K562 (cell line): ENCODE measurements around the gene OLIG1. TPM values are rescaled to one million over a fixed set of nuclear protein-coding genes. Genes with fewer than 3 reads are reported as not detected.

Experiments used
- ATAC-seq: fragments of 200-7000 bp; cut with Tn5 transposase; 3 replicates; pipeline ENCODE4 v1.9.1; 2020; ENCODE audit warnings: moderate library complexity
- BruUV-seq: library from RNA; stranded (reverse); fragments of 400-500 nt; replicated peaks from 2 replicates; lab custom pipeline; 2021; lab: Mats Ljungman, UMichigan
- CTCF ChIA-PET: fragments of 300-600 bp; formaldehyde crosslinking; extraction: SDS; loops from one replicate; lab custom pipeline; 2021; ENCODE audit warnings: low intra/inter-chr PET ratio; lab: Yijun Ruan, JAX
- POLR2A ChIA-PET: fragments of 300-600, 350-650 bp; sonication (Branson Sonifier 250); formaldehyde crosslinking; extraction: SDS; loops from one replicate; lab custom pipeline; 2021; ENCODE audit warnings: antibody characterized with exemption, inconsistent platforms; lab: Yijun Ruan, JAX
- DNase-seq, 4 experiments: peaks; one replicate each; pipeline versions ENCODE4 v3.0.0 to v3.0.0-alpha.2; 2011 to 2018; ENCODE audit warnings: low spot score in 3 of 4, mixed read lengths in 3 of 4; ENCODE audit errors: extremely low read depth in 1 of 4
- FAIRE-seq: peaks from 2 replicates; lab custom pipeline; 2011; peaks lifted over from hg19 to GRCh38; lab: Jason Lieb, UNC
- H2AFZ ChIP-seq: 2 replicates; pipeline ENCODE4 v1.6.0; 2011; ENCODE audit warnings: low read depth, low read length, control low read depth, inconsistent platforms
- H3K27ac ChIP-seq: fragments of 200-600 bp; 3 replicates; pipeline ENCODE4 v1.8.0; 2011; ENCODE audit warnings: low read depth, mild to moderate bottlenecking, control low read depth, inconsistent platforms, low read length, moderate library complexity, mixed read lengths; ENCODE audit errors: extremely low read depth
- H3K27me3 ChIP-seq, 2 experiments: fragments of 300-600 bp in 1 of 2; 2 replicates in 1 of 2; 3 replicates in 1 of 2; pipeline versions ENCODE4 v1.6.0 to v1.8.0; 2011; ENCODE audit warnings: inconsistent platforms in 2 of 2, low read length in 2 of 2, mild to moderate bottlenecking in 1 of 2, mixed read lengths in 1 of 2, moderate library complexity in 1 of 2; ENCODE audit not compliant: control insufficient read depth in 2 of 2, insufficient read depth in 2 of 2
- H3K36me3 ChIP-seq: fragments of 300-600 bp; 3 replicates; pipeline ENCODE4 v1.8.0; 2011; ENCODE audit warnings: mild to moderate bottlenecking, low read length, inconsistent platforms; ENCODE audit not compliant: control insufficient read depth, insufficient read depth
- H3K4me1 ChIP-seq, 2 experiments: fragments of 200-600 bp in 1 of 2; replicated peaks in 1 of 2; 2 replicates in 1 of 2; 3 replicates in 1 of 2; pipeline versions ENCODE4 v1.5.1 to v1.8.0; 2011; ENCODE audit warnings: inconsistent platforms in 2 of 2, low read length in 2 of 2, mild to moderate bottlenecking in 1 of 2, mixed read lengths in 1 of 2, moderate library complexity in 1 of 2; ENCODE audit not compliant: control insufficient read depth in 2 of 2, insufficient read depth in 2 of 2
- H3K4me2 ChIP-seq: 2 replicates; pipeline ENCODE4 v1.6.1; 2011; ENCODE audit warnings: low read length, control low read depth, inconsistent platforms, mixed read lengths; ENCODE audit not compliant: insufficient read depth
- H3K4me3 ChIP-seq: fragments of 200-600 bp; sonication (generic), shearing (Covaris generic); 2 replicates; pipeline ENCODE4 v1.5.1; 2016; ENCODE audit warnings: control low read depth, inconsistent platforms
- H3K79me2 ChIP-seq: fragments of 200-600 bp; 3 replicates; pipeline ENCODE4 v1.8.0; 2011; ENCODE audit warnings: low read length, inconsistent platforms; ENCODE audit not compliant: control insufficient read depth, insufficient read depth
- H3K9ac ChIP-seq, 2 experiments: 2 replicates each; pipeline versions ENCODE4 v1.6.0 to v1.6.1; 2011; ENCODE audit warnings: low read depth in 2 of 2, low read length in 2 of 2, control low read depth in 1 of 2, inconsistent platforms in 1 of 2, mild to moderate bottlenecking in 1 of 2, mixed read lengths in 1 of 2; ENCODE audit not compliant: insufficient read depth in 1 of 2
- H3K9me1 ChIP-seq: one replicate; pipeline ENCODE4 v1.6.0; 2011; ENCODE audit warnings: inconsistent platforms, mild to moderate bottlenecking, low read length, moderate library complexity; ENCODE audit not compliant: control insufficient read depth, insufficient read depth
- H3K9me3 ChIP-seq: replicated peaks from 2 replicates; pipeline ENCODE4 v1.5.1; 2011; ENCODE audit warnings: low read depth, low read length, inconsistent platforms; ENCODE audit not compliant: control insufficient read depth, insufficient read depth
- H4K20me1 ChIP-seq: replicated peaks from 2 replicates; pipeline ENCODE4 v1.6.1; 2011; ENCODE audit warnings: low read length, inconsistent platforms, mixed read lengths; ENCODE audit not compliant: control insufficient read depth, insufficient read depth
- NFXL1 ChIP-seq: fragments of 450-650 bp; formaldehyde crosslinking; IDR thresholded peaks from 2 replicates; pipeline ENCODE4 v1.4.0; 2021; ENCODE audit warnings: mild to moderate bottlenecking
- ZNF12 ChIP-seq: sonication (generic); formaldehyde crosslinking; IDR thresholded peaks from 2 replicates; pipeline ENCODE4 v1.4.0; 2020; ENCODE audit warnings: mild to moderate bottlenecking, missing genetic modification reagents
- WGBS: fragments of 100-300 bp; shearing (Covaris generic); methylation state at CpG from one replicate; pipeline ENCODE4 v1.1.6; 2016; ENCODE audit warnings: low coverage, mixed read lengths; ENCODE audit not compliant: insufficient coverage; ENCODE audit errors: missing lambda C conversion rate; 5-methylcytosine and 5-hydroxymethylcytosine counted together
- in situ Hi-C: fragments of 300-500 bp; cut with MboI; formaldehyde crosslinking; loops from 4 replicates; pipeline ENCODE4 v1.15.0; 2018; ENCODE audit warnings: inconsistent platforms, mixed read lengths
- intact Hi-C: fragments of 100-400 bp; cut with micrococcal nuclease; formaldehyde crosslinking; loops from 2 replicates; pipeline ENCODE4 v1.14.2; 2022
- polyA plus RNA-seq, 8 experiments: library from polyadenylated mRNA; depleted of rRNA in 4 of 8; stranded (reverse) in 5 of 8; unstranded in 3 of 8; fragments of >200 nt; fragmentation: Nextera tagmentation in 2 of 8; fragmentation: Illumina TruSeq in 1 of 8; extraction: Ambion mirVana in 2 of 8; extraction: Trizol in 1 of 8; gene quantifications; 2 replicates each; pipeline versions ENCODE4 v1.2.1 to v1.2.3, GENCODE V29; 2011 to 2014; ENCODE audit warnings: inconsistent platforms in 1 of 8, missing spikeins in 1 of 8
- total RNA-seq, 7 experiments: library from RNA; depleted of rRNA in 6 of 7; stranded (reverse); fragments of >200 nt in 6 of 7; fragmentation: Illumina TruSeq in 2 of 7; extraction: Trizol in 2 of 7; gene quantifications; 2 replicates each; pipeline versions ENCODE4 v1.2.1 to v1.2.3, GENCODE V29; 2011 to 2021; ENCODE audit warnings: low replicate concordance in 1 of 7
- TF ChIP-seq, protein P1 (sequence below): sonication (generic); formaldehyde crosslinking; IDR thresholded peaks from 2 replicates; pipeline ENCODE4 v1.8.0; 2023; ENCODE audit warnings: missing genetic modification reagents, mild to moderate bottlenecking, borderline replicate concordance

Gene OLIG1
- total and polyA plus RNA-seq, 9 of the 15 experiments (the other 6 are each of a cell fraction or from before 2014, with no cell fraction given) = not detected

DNA sequence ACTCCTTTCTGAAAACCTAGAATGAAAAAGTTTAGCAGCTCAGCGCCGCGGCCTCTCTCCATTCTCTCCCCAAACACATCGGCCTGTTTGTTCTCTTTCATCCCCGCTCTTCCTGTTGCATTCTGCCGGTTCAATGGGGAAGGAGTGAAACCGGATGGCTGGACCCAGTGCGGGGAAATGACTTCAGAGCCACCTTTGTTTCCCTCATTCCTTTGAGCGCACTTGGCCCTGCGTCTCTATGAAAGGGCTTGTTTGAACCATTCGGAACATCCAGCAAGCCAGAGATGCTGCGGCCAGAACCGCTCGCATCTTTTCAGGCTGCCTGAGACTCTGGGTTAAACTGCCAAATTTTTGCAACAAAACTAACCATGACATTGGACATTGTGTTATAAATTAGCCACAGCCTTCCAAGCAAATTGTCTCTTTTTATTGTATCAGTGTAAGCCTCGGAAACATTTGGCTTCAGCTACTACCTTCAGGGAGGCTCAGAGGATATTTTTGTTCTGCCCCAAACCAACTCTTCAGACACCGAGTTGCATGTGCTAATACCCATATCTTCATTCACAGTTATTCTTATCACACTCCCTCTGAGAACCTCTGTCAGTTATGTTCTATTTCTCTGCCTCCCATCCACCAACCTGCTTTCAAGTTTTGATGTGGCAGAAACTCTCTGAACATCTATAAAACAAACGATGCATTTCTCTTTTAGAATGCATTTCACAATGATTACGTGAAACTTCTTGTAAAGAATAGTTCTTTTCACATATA is 5.1 kb upstream of the OLIG1 start:
- peaks cover 4% of the 10 kb centered on the region for H3K9me1 ChIP-seq
- 3% methylated on average over 18 of the region's 18 CpGs for WGBS
- BruUV-seq = no TSS peak
- peaks cover 0 to 6% of the 10 kb centered on the region in 2 experiments; a peak in 2 of 5 replicates for H3K4me1 ChIP-seq
- H3K9me3 ChIP-seq = 0 out of 2 replicates have a peak, but pooled peaks cover 1% of the 10 kb centered on the region
- no peak overlapping the region for H3K4me3 ChIP-seq
- H2AFZ ChIP-seq = no peak overlapping the region
- H3K4me2 ChIP-seq = no peak overlapping the region
- H3K9ac ChIP-seq = no peak overlapping the region
- ATAC-seq (no peak; the same call in 1 of the 3 replicates), FAIRE-seq (no peak), DNase-seq (no peak)
- ChIA-PET CTCF (no interaction called here), POLR2A (interaction anchor here (1.2 kb wide), 1 partner anchor 9 kb away, joined by 3 read pairs; no protein-coding TSS in a partner anchor)
- H4K20me1 ChIP-seq = no peaks in the 10 kb centered on the region; the same call in 1 of the 2 replicates
- no peaks in the 10 kb centered on the region for H3K36me3 ChIP-seq
- no peaks in the 10 kb centered on the region for H3K79me2 ChIP-seq
- intact Hi-C loops (no loop called here), in situ Hi-C loops (no loop called here)
- peaks cover 34 to 49% of the 10 kb centered on the region in 2 experiments; a peak in 4 of 5 replicates for H3K27me3 ChIP-seq
- no peak for TF ChIP-seq ZNF12
- TF ChIP-seq, protein P1, sequence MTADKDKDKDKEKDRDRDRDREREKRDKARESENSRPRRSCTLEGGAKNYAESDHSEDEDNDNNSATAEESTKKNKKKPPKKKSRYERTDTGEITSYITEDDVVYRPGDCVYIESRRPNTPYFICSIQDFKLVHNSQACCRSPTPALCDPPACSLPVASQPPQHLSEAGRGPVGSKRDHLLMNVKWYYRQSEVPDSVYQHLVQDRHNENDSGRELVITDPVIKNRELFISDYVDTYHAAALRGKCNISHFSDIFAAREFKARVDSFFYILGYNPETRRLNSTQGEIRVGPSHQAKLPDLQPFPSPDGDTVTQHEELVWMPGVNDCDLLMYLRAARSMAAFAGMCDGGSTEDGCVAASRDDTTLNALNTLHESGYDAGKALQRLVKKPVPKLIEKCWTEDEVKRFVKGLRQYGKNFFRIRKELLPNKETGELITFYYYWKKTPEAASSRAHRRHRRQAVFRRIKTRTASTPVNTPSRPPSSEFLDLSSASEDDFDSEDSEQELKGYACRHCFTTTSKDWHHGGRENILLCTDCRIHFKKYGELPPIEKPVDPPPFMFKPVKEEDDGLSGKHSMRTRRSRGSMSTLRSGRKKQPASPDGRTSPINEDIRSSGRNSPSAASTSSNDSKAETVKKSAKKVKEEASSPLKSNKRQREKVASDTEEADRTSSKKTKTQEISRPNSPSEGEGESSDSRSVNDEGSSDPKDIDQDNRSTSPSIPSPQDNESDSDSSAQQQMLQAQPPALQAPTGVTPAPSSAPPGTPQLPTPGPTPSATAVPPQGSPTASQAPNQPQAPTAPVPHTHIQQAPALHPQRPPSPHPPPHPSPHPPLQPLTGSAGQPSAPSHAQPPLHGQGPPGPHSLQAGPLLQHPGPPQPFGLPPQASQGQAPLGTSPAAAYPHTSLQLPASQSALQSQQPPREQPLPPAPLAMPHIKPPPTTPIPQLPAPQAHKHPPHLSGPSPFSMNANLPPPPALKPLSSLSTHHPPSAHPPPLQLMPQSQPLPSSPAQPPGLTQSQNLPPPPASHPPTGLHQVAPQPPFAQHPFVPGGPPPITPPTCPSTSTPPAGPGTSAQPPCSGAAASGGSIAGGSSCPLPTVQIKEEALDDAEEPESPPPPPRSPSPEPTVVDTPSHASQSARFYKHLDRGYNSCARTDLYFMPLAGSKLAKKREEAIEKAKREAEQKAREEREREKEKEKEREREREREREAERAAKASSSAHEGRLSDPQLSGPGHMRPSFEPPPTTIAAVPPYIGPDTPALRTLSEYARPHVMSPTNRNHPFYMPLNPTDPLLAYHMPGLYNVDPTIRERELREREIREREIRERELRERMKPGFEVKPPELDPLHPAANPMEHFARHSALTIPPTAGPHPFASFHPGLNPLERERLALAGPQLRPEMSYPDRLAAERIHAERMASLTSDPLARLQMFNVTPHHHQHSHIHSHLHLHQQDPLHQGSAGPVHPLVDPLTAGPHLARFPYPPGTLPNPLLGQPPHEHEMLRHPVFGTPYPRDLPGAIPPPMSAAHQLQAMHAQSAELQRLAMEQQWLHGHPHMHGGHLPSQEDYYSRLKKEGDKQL (CRISPR knock-in tag) = no peak
- TF ChIP-seq NFXL1 = no peak
- no peak overlapping the region for H3K27ac ChIP-seq
